ENCODE data around the gene TEX22.
A peak's percentile ranks its signal among the peaks of the same experiment; 100 is the strongest.

The TEX22 gene

GRCh38 chr14:105411985-105412770, 13.8 kb downstream of the TEX22 start:
- H3K9me3 ChIP-seq (ENCODE audit: control insufficient read depth, insufficient read depth, low read depth, low read length), result no peaks in the 10 kb centered on the region
- POLR2A ChIA-PET, result interaction anchor here (1.0 to 1.5 kb wide), 2 partner anchors 41 to 62 kb away, joined by 3 to 4 read pairs; no protein-coding TSS in a partner anchor
- no peak for TF ChIP-seq ZNF658 (tag by site-specific recombination; IDR thresholded peaks at IDR 0.05)
- peak; percentile 88 for TF ChIP-seq ZNF223 (tag by site-specific recombination; IDR thresholded peaks at IDR 0.05)
- TF ChIP-seq GLIS2 (tag by site-specific recombination; IDR thresholded peaks at IDR 0.05), result peak; percentile 54
- peak; percentile 90 for TF ChIP-seq ZNF335 (tag by site-specific recombination; conservative IDR thresholded peaks at IDR 0.05)

GRCh38 chr14:105412771-105413543, 14.6 kb downstream of the TEX22 start:
- CTCF ChIA-PET, result interaction anchor here (1.4 kb wide), 1 partner anchor 68 kb away, joined by 6 read pairs; no protein-coding TSS in a partner anchor
- Histone ChIP-seq H3K36me3 (ENCODE audit: control insufficient read depth in 2 of 2, insufficient read depth in 1 of 2, low read length in 2 of 2) (no peaks in the 10 kb centered on the region; a peak in 1 of 3 replicates), H3K9me3 (ENCODE audit: control insufficient read depth, insufficient read depth, low read depth, low read length) (no peaks in the 10 kb centered on the region), H3K4me1 (ENCODE audit: control insufficient read depth, insufficient read depth, low read length) (peaks cover 5% of the 10 kb centered on the region), H3K27ac (ENCODE audit: extremely low read depth, low read depth, low read length) (no peak overlapping the region), H3K4me3 (ENCODE audit: low read depth, low read length) (no peak overlapping the region)
- TF ChIP-seq PRDM1 (tag by site-specific recombination; IDR thresholded peaks at IDR 0.05), result no peak
- TF ChIP-seq ZBTB48 (tag by site-specific recombination; IDR thresholded peaks at IDR 0.05), result peak; percentile 56; the same call in 1 of the 2 replicates
- POLR2A ChIA-PET, result interaction anchor here (0.6 kb wide), 1 partner anchor 16 kb away, joined by 3 read pairs; no protein-coding TSS in a partner anchor

More at GRCh38 chr14:105411985-105412770, 13.8 kb downstream of the TEX22 start:
- Histone ChIP-seq H3K4me3 (ENCODE audit: low read depth, low read length) (no peak overlapping the region), H3K36me3 (ENCODE audit: control insufficient read depth in 2 of 2, insufficient read depth in 1 of 2, low read length in 2 of 2) (no peaks in the 10 kb centered on the region; a peak in 1 of 3 replicates), H3K27ac (ENCODE audit: extremely low read depth, low read depth, low read length) (no peak overlapping the region), H3K4me1 (ENCODE audit: control insufficient read depth, insufficient read depth, low read length) (peaks cover 5% of the 10 kb centered on the region)
- CTCF ChIA-PET, result interaction anchor here (1.5 kb wide), 1 partner anchor 30 kb away, joined by 5 read pairs; no protein-coding TSS in a partner anchor

- POLR2A ChIA-PET, result interaction anchor here (0.6 kb wide), 1 partner anchor 17 kb away, joined by 3 read pairs; no protein-coding TSS in a partner anchor
- CTCF ChIA-PET, result interaction anchor here (0.7 to 1.4 kb wide), 2 partner anchors 67 to 778 kb away, joined by 3 to 6 read pairs; no protein-coding TSS in a partner anchor
- no peaks in the 10 kb centered on the region; a peak in 1 of 3 replicates for H3K36me3 ChIP-seq (ENCODE audit: control insufficient read depth in 2 of 2, insufficient read depth in 1 of 2, low read length in 2 of 2)
- H3K27ac ChIP-seq (ENCODE audit: extremely low read depth, low read depth, low read length), result no peak overlapping the region
- H3K4me3 ChIP-seq (ENCODE audit: low read depth, low read length), result no peak overlapping the region
- peaks cover 5% of the 10 kb centered on the region for H3K4me1 ChIP-seq (ENCODE audit: control insufficient read depth, insufficient read depth, low read length)
- TF ChIP-seq ZNF140 (tag by site-specific recombination; IDR thresholded peaks at IDR 0.05), result no peak
- TF ChIP-seq ZSCAN30 (tag by site-specific recombination; IDR thresholded peaks at IDR 0.05), result peak; percentile 62; the same call in 1 of the 2 replicates
- no peaks in the 10 kb centered on the region for H3K9me3 ChIP-seq (ENCODE audit: control insufficient read depth, insufficient read depth, low read depth, low read length)
Observed at GRCh38 chr14:105413544-105413886, 15.2 kb downstream of the TEX22 start.

GRCh38 chr14:105414456-105415371, 16.4 kb downstream of the TEX22 start:
- Histone ChIP-seq H3K4me3 (ENCODE audit: low read depth, low read length) (peak overlapping the region; percentile 20; the same call in 1 of the 2 replicates), H3K27ac (ENCODE audit: extremely low read depth, low read depth, low read length) (peak overlapping the region; percentile 4; the same call in 1 of the 2 replicates), H3K36me3 (ENCODE audit: control insufficient read depth in 2 of 2, insufficient read depth in 1 of 2, low read length in 2 of 2) (no peaks in the 10 kb centered on the region; a peak in 1 of 3 replicates), H3K9me3 (ENCODE audit: control insufficient read depth, insufficient read depth, low read depth, low read length) (no peaks in the 10 kb centered on the region), H3K4me1 (ENCODE audit: control insufficient read depth, insufficient read depth, low read length) (peaks cover 5% of the 10 kb centered on the region)
- ChIA-PET POLR2A (interaction anchor here (0.7 kb wide), 1 partner anchor 40 kb away, joined by 3 read pairs; no protein-coding TSS in a partner anchor), CTCF (interaction anchor here (0.6 to 1.4 kb wide), 2 partner anchors 66 to 212 kb away, joined by 3 to 6 read pairs; no protein-coding TSS in a partner anchor)
- TF ChIP-seq ZBTB44 (tag by site-specific recombination; IDR thresholded peaks at IDR 0.05) (no peak), ZNF10 (tag by site-specific recombination; IDR thresholded peaks at IDR 0.05) (peak; percentile 68), ZBTB11 (tag by site-specific recombination; conservative IDR thresholded peaks at IDR 0.05; ENCODE audit: low read depth) (peak; percentile 29; the same call in 1 of the 2 replicates), ZFHX2 (tag by site-specific recombination; conservative IDR thresholded peaks at IDR 0.05) (peak; percentile 86), ZSCAN30 (tag by site-specific recombination; IDR thresholded peaks at IDR 0.05) (peak; percentile 93), TCF7L2 (IDR thresholded peaks at IDR 0.05; ENCODE audit: borderline replicate concordance, low read depth, low read length) (no peak), ZBTB20 (tag by site-specific recombination; IDR thresholded peaks at IDR 0.05) (0 out of 2 replicates have a peak, but pooled peaks have one; percentile 41), ZNF626 (tag by site-specific recombination; IDR thresholded peaks at IDR 0.05) (no peak), ZNF76 (tag by site-specific recombination; IDR thresholded peaks at IDR 0.05; ENCODE audit: borderline replicate concordance, low read depth) (peak; percentile 94), EGR2 (tag by site-specific recombination; IDR thresholded peaks at IDR 0.05; ENCODE audit: low read depth) (peak; percentile 80)
